CD4-positive, alpha-beta T cell (primary cell): Measurements from ENCODE around the gene INPP5A. TPM values are rescaled to one million over a fixed set of nuclear protein-coding genes. Genes with fewer than 3 reads are reported as not detected.

ENCODE experiments used
- ATAC-seq: fragments of 200-7000 bp; cut with Tn5 transposase; one replicate; pipeline ENCODE4 v1.10.0; 2022; ENCODE audit warnings: mild to moderate bottlenecking; ENCODE audit not compliant: poor library complexity
- CTCF ChIA-PET: fragments of 350-600 bp; sonication (Branson Sonifier 250); formaldehyde crosslinking; loops from one replicate; lab custom pipeline; 2021; ENCODE audit warnings: antibody characterized with exemption, inconsistent platforms; lab: Charles Lee
- POLR2A ChIA-PET: fragments of 350-600 bp; sonication (Branson Sonifier 250); formaldehyde crosslinking; loops from one replicate; lab custom pipeline; 2021; ENCODE audit warnings: antibody characterized with exemption, inconsistent platforms; lab: Charles Lee
- DNase-seq, 14 experiments: peaks; one replicate each; pipeline ENCODE4 v3.0.0-alpha.2; 2013 to 2020; ENCODE audit warnings: mixed read lengths in 2 of 14
- H3K27ac ChIP-seq, 2 donors: one replicate each; pipeline versions ENCODE4 v1.5.1 to v1.7.0; 2013; ENCODE audit warnings: low read length in 2 of 2, low read depth in 1 of 2, mild to moderate bottlenecking in 1 of 2
- H3K27me3 ChIP-seq, 2 experiments: 1 replicate in 1 of 2; 2 replicates in 1 of 2; pipeline versions ENCODE4 v1.6.1 to v1.7.0; 2013; ENCODE audit warnings: low read length in 2 of 2, control low read depth in 1 of 2, mild to moderate bottlenecking in 1 of 2, moderate library complexity in 1 of 2; ENCODE audit not compliant: insufficient read depth in 2 of 2, control insufficient read depth in 1 of 2
- H3K36me3 ChIP-seq: one replicate; pipeline ENCODE4 v1.6.1; 2013; ENCODE audit warnings: low read length, control low read depth; ENCODE audit not compliant: insufficient read depth
- H3K4me1 ChIP-seq: one replicate; pipeline ENCODE4 v1.6.1; 2013; ENCODE audit warnings: low read length, control low read depth; ENCODE audit not compliant: insufficient read depth
- H3K4me3 ChIP-seq: one replicate; pipeline ENCODE4 v1.5.1; 2013; ENCODE audit warnings: mild to moderate bottlenecking, low read length, moderate library complexity
- H3K9me3 ChIP-seq, 2 experiments: 1 replicate in 1 of 2; 2 replicates in 1 of 2; pipeline versions ENCODE4 v1.6.1 to v1.7.0; 2013; ENCODE audit warnings: low read length in 2 of 2, mild to moderate bottlenecking in 2 of 2, control low read depth in 1 of 2, moderate library complexity in 1 of 2; ENCODE audit not compliant: control insufficient read depth in 1 of 2, insufficient read depth in 1 of 2
- H3K27ac Mint-ChIP-seq: one replicate; pipeline ENCODE4 v1.8.0; 2020; ENCODE audit warnings: mixed read lengths
- H3K27me3 Mint-ChIP-seq: one replicate; pipeline ENCODE4 v1.8.0; 2021; ENCODE audit warnings: mixed read lengths
- H3K36me3 Mint-ChIP-seq: one replicate; pipeline ENCODE4 v1.8.0; 2021; ENCODE audit warnings: low read depth, mixed read lengths
- H3K4me1 Mint-ChIP-seq: one replicate; pipeline ENCODE4 v1.8.0; 2021; ENCODE audit warnings: low read depth, mixed read lengths
- H3K4me3 Mint-ChIP-seq: one replicate; pipeline ENCODE4 v1.8.0; 2020; ENCODE audit warnings: mild to moderate bottlenecking, mixed read lengths
- H3K9me3 Mint-ChIP-seq: one replicate; pipeline ENCODE4 v1.8.0; 2020; ENCODE audit warnings: mixed read lengths
- CTCF ChIP-seq: fragments of 200-600 bp; IDR thresholded peaks from one replicate; pipeline ENCODE4 v1.8.0; 2022; ENCODE audit warnings: antibody characterized with exemption, mild to moderate bottlenecking
- intact Hi-C, 2 experiments: fragments of 100-400 bp; cut with DNase I in 1 of 2; cut with micrococcal nuclease in 1 of 2; formaldehyde crosslinking; loops; one replicate each; pipeline versions ENCODE4 v1.15.1 to v1.9.0; 2023 to 2025; cut with DNase I, micrococcal nuclease
- total RNA-seq, 174 experiments: library from RNA in 2 of 174; stranded (reverse) in 2 of 174; gene quantifications; one replicate each; pipeline ENCODE4 v1.2.3 and lab custom pipeline; 2021 to 2026

INPP5A gene
- total RNA-seq, 2 experiments from 2014 or later = 22.0 to 24.8 TPM

DNA sequence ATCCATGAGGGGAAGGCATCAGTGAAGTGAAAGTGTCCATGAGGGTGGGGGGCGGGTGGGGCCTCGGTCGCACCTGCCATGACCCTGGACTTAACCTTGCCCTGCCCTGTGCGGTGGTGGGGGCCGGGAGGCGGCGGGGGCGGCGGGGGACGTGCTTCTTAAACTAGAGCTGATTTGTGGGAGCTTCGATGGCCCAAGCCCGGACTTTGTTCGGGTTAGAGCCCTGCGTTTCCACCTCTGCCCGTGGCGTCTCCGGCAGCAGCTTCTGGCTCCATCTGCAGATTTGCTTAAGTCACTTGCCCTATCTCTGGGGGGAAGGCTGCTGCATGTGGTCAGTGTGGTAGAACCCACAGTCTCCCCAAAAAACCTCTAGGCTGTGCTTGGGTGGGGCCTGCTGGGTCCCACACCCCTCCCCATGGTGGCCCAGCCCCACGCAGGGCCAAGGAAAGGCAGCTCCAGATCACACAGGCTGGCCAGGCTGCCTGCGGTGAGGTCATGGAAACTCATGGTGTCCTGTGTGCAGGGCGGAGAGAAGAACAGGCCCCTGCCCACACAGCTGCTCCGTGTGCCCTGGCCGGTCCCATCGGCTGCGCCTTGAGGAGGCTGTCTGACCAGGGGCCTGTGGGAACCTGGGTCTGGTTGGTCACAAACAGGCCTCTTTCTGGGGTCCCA is 93.2 kb downstream of the INPP5A start:
- DNase-seq (no peak), ATAC-seq (no peak)
- no peaks in the 10 kb centered on the region for H3K9me3 Mint-ChIP-seq

GRCh38 chr10:132631338-132631735 is 93.8 kb downstream of the INPP5A start:
- Mint-ChIP-seq H3K9me3 (no peaks in the 10 kb centered on the region), H3K36me3 (no peaks in the 10 kb centered on the region), H3K4me1 (peaks cover 44% of the 10 kb centered on the region), H3K4me3 (no peak overlapping the region), H3K27ac (no peak overlapping the region), H3K27me3 (no peaks in the 10 kb centered on the region)
- Histone ChIP-seq H3K4me1 (peaks cover 18% of the 10 kb centered on the region), H3K27me3 (no peaks in the 10 kb centered on the region), H3K4me3 (no peak overlapping the region), H3K36me3 (no peaks in the 10 kb centered on the region), H3K27ac (no peak overlapping the region), H3K9me3 (no peaks in the 10 kb centered on the region)
- ChIA-PET POLR2A (no interaction called here), CTCF (no interaction called here)
- ATAC-seq = no peak
- intact Hi-C loops = loop anchor here in 1 of 2 experiments (5.0 kb wide), 1 partner anchor 239 kb away; no protein-coding TSS in a partner anchor
- TF ChIP-seq CTCF = no peak
- peak in 1 of 14 experiments; percentile 7 for DNase-seq

More for the DNA sequence above, 93.2 kb downstream of the INPP5A start:
- no peak overlapping the region for H3K27ac ChIP-seq
- ChIA-PET CTCF (no interaction called here), POLR2A (no interaction called here)
- Mint-ChIP-seq H3K36me3 (no peaks in the 10 kb centered on the region), H3K4me1 (peaks cover 49% of the 10 kb centered on the region), H3K4me3 (no peak overlapping the region), H3K27ac (no peak overlapping the region), H3K27me3 (no peaks in the 10 kb centered on the region)
- no peak for TF ChIP-seq CTCF
- no peaks in the 10 kb centered on the region for H3K36me3 ChIP-seq
- no peaks in the 10 kb centered on the region for H3K27me3 ChIP-seq
- peaks cover 18% of the 10 kb centered on the region for H3K4me1 ChIP-seq
- H3K9me3 ChIP-seq = no peaks in the 10 kb centered on the region
- intact Hi-C loops = loop anchor here in 1 of 2 experiments (5.0 kb wide), 1 partner anchor 239 kb away; no protein-coding TSS in a partner anchor
- H3K4me3 ChIP-seq = no peak overlapping the region

DNA sequence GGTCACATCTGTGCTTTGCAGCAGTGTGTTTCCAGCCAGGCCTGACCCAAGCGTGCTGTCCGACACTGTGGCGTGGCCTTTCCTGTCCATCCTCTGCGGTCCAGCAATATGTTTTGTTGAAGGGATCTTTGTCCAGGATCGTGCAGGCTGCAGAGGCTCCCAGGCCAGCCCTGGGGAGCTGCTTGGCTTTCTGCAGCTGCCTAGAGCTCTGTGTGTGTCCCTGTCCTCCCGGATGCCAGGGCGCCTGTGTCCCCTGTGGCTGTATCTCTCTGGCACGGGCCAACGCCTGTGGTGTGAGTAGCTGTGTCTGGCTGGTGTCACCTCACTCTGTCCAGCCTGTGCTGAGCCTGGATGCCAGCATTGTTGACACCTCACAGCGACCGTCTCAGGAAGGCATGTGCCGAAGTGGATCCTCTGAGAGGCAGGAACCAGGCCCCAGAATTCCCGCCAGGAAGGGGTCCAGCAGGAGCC is 94.5 kb downstream of the INPP5A start:
- ATAC-seq (no peak), DNase-seq (no peak)
- no peak overlapping the region for H3K4me3 Mint-ChIP-seq
- TF ChIP-seq CTCF = no peak
- Histone ChIP-seq H3K4me1 (peaks cover 16% of the 10 kb centered on the region), H3K4me3 (no peak overlapping the region), H3K36me3 (no peaks in the 10 kb centered on the region), H3K9me3 (no peaks in the 10 kb centered on the region), H3K27ac (no peak overlapping the region), H3K27me3 (no peaks in the 10 kb centered on the region)
- no peak overlapping the region for H3K27ac Mint-ChIP-seq
- peaks cover 40% of the 10 kb centered on the region for H3K4me1 Mint-ChIP-seq
- POLR2A ChIA-PET = no interaction called here
- no peaks in the 10 kb centered on the region for H3K36me3 Mint-ChIP-seq
- no peaks in the 10 kb centered on the region for H3K9me3 Mint-ChIP-seq
- intact Hi-C loops = loop anchor here in 1 of 2 experiments (5.0 kb wide), 1 partner anchor 240 kb away; no protein-coding TSS in a partner anchor
- no peaks in the 10 kb centered on the region for H3K27me3 Mint-ChIP-seq
- CTCF ChIA-PET = no interaction called here
